ENCODE data around the gene GCHFR. TPM values are rescaled to one million over a fixed set of nuclear protein-coding genes. Genes with fewer than 3 reads are reported as not detected.

Gene GCHFR
- total RNA-seq, 1 experiment from 2014 or later: 1.5 TPM

DNA sequence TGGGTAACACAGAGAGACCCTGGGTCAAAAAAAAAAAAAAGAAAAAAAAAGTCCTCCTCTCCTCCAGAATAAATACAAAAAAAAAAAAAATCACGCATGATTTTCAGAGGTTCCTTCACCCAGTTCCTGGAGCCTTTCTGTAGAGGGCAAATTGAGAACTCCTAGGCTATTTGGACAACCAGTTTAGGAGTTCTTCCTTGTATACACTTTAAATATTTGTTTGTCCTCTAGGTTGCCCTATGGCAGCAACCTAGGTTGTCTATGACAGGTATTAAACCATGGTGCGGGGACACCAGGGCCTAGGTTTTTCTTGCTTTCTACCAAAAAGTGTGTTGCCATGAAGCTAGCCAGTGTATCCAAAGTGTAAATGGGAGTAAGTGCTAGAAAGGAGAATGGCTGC is 39.2 kb downstream of the GCHFR start:
- POLR2A ChIA-PET: no interaction called here

More for the DNA sequence above, 39.2 kb downstream of the GCHFR start:
- no peaks in the 10 kb centered on the region for H3K9me2 ChIP-seq (ENCODE audit: insufficient read depth)
- DNase-seq (ENCODE audit: low read depth, low spot score) (no peak), ATAC-seq (no peak)
- H3K79me2 ChIP-seq (ENCODE audit: insufficient read depth, low read length): peaks cover 41% of the 10 kb centered on the region
- H4K20me1 ChIP-seq (ENCODE audit: insufficient read depth): no peaks in the 10 kb centered on the region
- no peaks in the 10 kb centered on the region for H3K36me3 ChIP-seq (ENCODE audit: control insufficient read depth in 1 of 2, insufficient read depth in 2 of 2, low read length in 2 of 2)
- no peak overlapping the region for H3K9ac ChIP-seq (ENCODE audit: low read length)
- peaks cover 18 to 34% of the 10 kb centered on the region in 2 experiments; a peak in 3 of 4 replicates for H3K4me1 ChIP-seq (ENCODE audit: control insufficient read depth in 1 of 2, insufficient read depth in 2 of 2, low read length in 2 of 2)
- no peaks in the 10 kb centered on the region for H3K9me3 ChIP-seq (ENCODE audit: control insufficient read depth in 1 of 2, insufficient read depth in 1 of 2, low read depth in 1 of 2, low read length in 2 of 2)
- TF ChIP-seq YY1 (IDR thresholded peaks at IDR 0.05; ENCODE audit: extremely low read depth, insufficient replicate concordance, low read depth, low read length): no peak
- no peak for TF ChIP-seq SIN3A (IDR thresholded peaks at IDR 0.05; ENCODE audit: low read depth)
- TF ChIP-seq SP1 (IDR thresholded peaks at IDR 0.05; ENCODE audit: low read depth): no peak
- TF ChIP-seq, protein P1, sequence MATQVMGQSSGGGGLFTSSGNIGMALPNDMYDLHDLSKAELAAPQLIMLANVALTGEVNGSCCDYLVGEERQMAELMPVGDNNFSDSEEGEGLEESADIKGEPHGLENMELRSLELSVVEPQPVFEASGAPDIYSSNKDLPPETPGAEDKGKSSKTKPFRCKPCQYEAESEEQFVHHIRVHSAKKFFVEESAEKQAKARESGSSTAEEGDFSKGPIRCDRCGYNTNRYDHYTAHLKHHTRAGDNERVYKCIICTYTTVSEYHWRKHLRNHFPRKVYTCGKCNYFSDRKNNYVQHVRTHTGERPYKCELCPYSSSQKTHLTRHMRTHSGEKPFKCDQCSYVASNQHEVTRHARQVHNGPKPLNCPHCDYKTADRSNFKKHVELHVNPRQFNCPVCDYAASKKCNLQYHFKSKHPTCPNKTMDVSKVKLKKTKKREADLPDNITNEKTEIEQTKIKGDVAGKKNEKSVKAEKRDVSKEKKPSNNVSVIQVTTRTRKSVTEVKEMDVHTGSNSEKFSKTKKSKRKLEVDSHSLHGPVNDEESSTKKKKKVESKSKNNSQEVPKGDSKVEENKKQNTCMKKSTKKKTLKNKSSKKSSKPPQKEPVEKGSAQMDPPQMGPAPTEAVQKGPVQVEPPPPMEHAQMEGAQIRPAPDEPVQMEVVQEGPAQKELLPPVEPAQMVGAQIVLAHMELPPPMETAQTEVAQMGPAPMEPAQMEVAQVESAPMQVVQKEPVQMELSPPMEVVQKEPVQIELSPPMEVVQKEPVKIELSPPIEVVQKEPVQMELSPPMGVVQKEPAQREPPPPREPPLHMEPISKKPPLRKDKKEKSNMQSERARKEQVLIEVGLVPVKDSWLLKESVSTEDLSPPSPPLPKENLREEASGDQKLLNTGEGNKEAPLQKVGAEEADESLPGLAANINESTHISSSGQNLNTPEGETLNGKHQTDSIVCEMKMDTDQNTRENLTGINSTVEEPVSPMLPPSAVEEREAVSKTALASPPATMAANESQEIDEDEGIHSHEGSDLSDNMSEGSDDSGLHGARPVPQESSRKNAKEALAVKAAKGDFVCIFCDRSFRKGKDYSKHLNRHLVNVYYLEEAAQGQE (IDR thresholded peaks at IDR 0.05; ENCODE audit: low read depth): no peak
- no peak for TF ChIP-seq RAD21 (IDR thresholded peaks at IDR 0.05; ENCODE audit: low read depth)
- no peak overlapping the region for H3K4me3 ChIP-seq (replicated peaks in 1 of 2; ENCODE audit: low read depth in 1 of 2, low read length in 2 of 2)
- no peak overlapping the region for H3K27ac ChIP-seq (ENCODE audit: low read depth, low read length)
- no peak overlapping the region for H2AFZ ChIP-seq (ENCODE audit: low read depth, low read length, poor library complexity, severe bottlenecking)
- no peak overlapping the region for H3K4me2 ChIP-seq (ENCODE audit: low read length)
- H3K27me3 ChIP-seq (ENCODE audit: insufficient read depth, low read length): no peaks in the 10 kb centered on the region
- intact Hi-C loops (cut with micrococcal nuclease): no loop called here
- ChIA-PET CTCF (interaction anchor here (1.8 kb wide), 1 partner anchor 18 kb away, joined by 4 read pairs; no protein-coding TSS in a partner anchor), RAD21 (ENCODE audit: low non-redundant PET in 1 of 2, low total read pairs in 2 of 2, uncharacterized antibody in 2 of 2, unreplicated experiment in 2 of 2) (no interaction called here)
- BruUV-seq (replicated peaks): no TSS peak

Measured in HCT116 (cell line).